K562 (cell line): ENCODE measurements around the gene OTULIN. TPM values are rescaled to one million over a fixed set of nuclear protein-coding genes. Genes with fewer than 3 reads are reported as not detected.

Experiments
- CHD2 ChIP-seq: IDR thresholded peaks from 2 replicates; pipeline ENCODE4 v1.6.1; 2011; ENCODE audit warnings: low read depth, low read length
- FOXP1 ChIP-seq: sonication (generic); formaldehyde crosslinking; IDR thresholded peaks from 2 replicates; pipeline ENCODE4 v1.8.0; 2022; ENCODE audit warnings: mild to moderate bottlenecking, missing genetic modification reagents
- PML ChIP-seq: IDR thresholded peaks from 2 replicates; pipeline ENCODE4 v1.6.1; 2012; ENCODE audit warnings: low read length, inconsistent platforms
- SAP30 ChIP-seq: fragments of 200-600 bp; sonication (generic); IDR thresholded peaks from 2 replicates; pipeline ENCODE4 v1.6.1; 2012; ENCODE audit warnings: borderline replicate concordance, low read depth, mild to moderate bottlenecking, moderate library complexity, low read length, control low read depth, inconsistent platforms; ENCODE audit not compliant: insufficient read depth, poor library complexity, severe bottlenecking
- TAF15 ChIP-seq: fragments of 200-400 bp; formaldehyde crosslinking; IDR thresholded peaks from 2 replicates; pipeline ENCODE4 v1.6.1; 2017; ENCODE audit warnings: mild to moderate bottlenecking, low read depth, low read length, moderate library complexity
- TEAD4 ChIP-seq, 2 experiments: sonication (generic) in 1 of 2; formaldehyde crosslinking in 1 of 2; IDR thresholded peaks; 2 replicates each; pipeline versions ENCODE4 v1.6.1 to v1.8.0; 2012 to 2022; ENCODE audit warnings: borderline replicate concordance in 1 of 2, inconsistent platforms in 1 of 2, low read length in 1 of 2, mild to moderate bottlenecking in 1 of 2, missing genetic modification reagents in 1 of 2
- TOE1 ChIP-seq, 2 experiments: fragments of 450-650 bp in 1 of 2; sonication (generic) in 1 of 2; formaldehyde crosslinking in 1 of 2; IDR thresholded peaks; 2 replicates each; pipeline versions ENCODE4 v1.7.1 to v1.8.0; 2016 to 2022; ENCODE audit warnings: borderline replicate concordance in 2 of 2, mild to moderate bottlenecking in 2 of 2, antibody characterized with exemption in 1 of 2, inconsistent platforms in 1 of 2, low read depth in 1 of 2, missing genetic modification reagents in 1 of 2, moderate library complexity in 1 of 2
- U2AF1 ChIP-seq: fragments of 200-400 bp; formaldehyde crosslinking; optimal IDR thresholded peaks from 2 replicates; pipeline ENCODE3; 2017; ENCODE audit warnings: mild to moderate bottlenecking, low read depth, low read length, moderate library complexity
- ZFP30 ChIP-seq: fragments of 250-450 bp; sonication (Bioruptor Pico); IDR thresholded peaks from 2 replicates; pipeline ENCODE4 v1.8.0; 2022; ENCODE audit warnings: moderate library complexity, mild to moderate bottlenecking, inconsistent platforms, borderline replicate concordance
- polyA plus RNA-seq, 8 experiments: library from polyadenylated mRNA; depleted of rRNA in 4 of 8; stranded (reverse) in 5 of 8; unstranded in 3 of 8; fragments of >200 nt; fragmentation: Nextera tagmentation in 2 of 8; fragmentation: Illumina TruSeq in 1 of 8; extraction: Ambion mirVana in 2 of 8; extraction: Trizol in 1 of 8; gene quantifications; 2 replicates each; pipeline versions ENCODE4 v1.2.1 to v1.2.3, GENCODE V29; 2011 to 2014; ENCODE audit warnings: inconsistent platforms in 1 of 8, missing spikeins in 1 of 8
- total RNA-seq, 7 experiments: library from RNA; depleted of rRNA in 6 of 7; stranded (reverse); fragments of >200 nt in 6 of 7; fragmentation: Illumina TruSeq in 2 of 7; extraction: Trizol in 2 of 7; gene quantifications; 2 replicates each; pipeline versions ENCODE4 v1.2.1 to v1.2.3, GENCODE V29; 2011 to 2021; ENCODE audit warnings: low replicate concordance in 1 of 7
- TF ChIP-seq, protein P1 (sequence below): fragments of 200-600 bp; sonication (generic); IDR thresholded peaks from one replicate; pipeline ENCODE4 v1.6.1; 2012; ENCODE audit warnings: mild to moderate bottlenecking, low read depth, low read length, inconsistent platforms
- TF ChIP-seq, protein P2 (sequence below): fragments of 450-650 bp; formaldehyde crosslinking; IDR thresholded peaks from 2 replicates; pipeline ENCODE4 v1.4.0; 2022; ENCODE audit warnings: missing genetic modification characterization

The OTULIN gene
- total and polyA plus RNA-seq, 9 of the 15 experiments (the other 6 are each of a cell fraction or from before 2014, with no cell fraction given) = 3.3 to 33.6 (median 20.1) TPM

DNA sequence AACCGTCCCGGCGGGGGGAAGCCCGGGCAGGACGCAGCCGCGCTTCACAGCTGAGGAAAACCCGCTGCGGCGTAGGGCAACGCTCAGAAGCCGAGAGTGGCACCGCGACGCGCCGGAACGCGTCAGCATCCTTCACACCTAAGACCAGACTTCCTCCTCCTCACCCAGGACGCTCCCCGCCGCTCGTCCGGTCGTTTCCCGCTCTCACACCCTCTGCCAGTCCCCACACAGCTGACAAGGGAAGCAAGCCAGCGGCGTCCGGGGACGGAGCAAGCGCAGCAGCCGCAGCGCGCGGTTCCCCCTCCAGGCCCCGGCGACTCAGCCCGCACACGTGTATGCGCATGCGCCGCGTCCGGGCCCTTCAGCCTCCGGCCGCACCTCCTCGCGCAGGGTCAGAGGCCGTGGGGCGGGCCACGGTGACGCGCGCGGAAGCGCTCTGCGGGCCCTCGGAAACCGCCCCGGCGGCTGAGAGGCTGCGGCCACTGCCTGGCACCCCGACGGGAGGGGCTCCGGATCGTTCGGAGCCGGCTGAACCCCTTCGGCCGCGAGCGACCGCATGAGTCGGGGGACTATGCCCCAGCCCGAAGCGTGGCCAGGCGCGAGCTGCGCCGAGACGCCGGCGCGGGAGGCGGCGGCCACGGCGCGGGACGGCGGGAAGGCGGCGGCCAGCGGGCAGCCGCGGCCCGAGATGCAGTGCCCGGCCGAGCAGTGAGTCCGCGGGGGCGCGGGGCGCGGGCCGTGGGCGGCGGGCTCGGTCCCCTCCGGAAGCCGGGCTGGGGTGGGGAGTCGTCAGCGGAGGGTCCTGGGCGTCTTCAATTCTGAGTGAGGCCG lies at the start of gene OTULIN (continued):
- TF ChIP-seq SAP30 = peak; percentile 64
- no peak for TF ChIP-seq TAF15
- TF ChIP-seq CHD2 = no peak
- no peak for TF ChIP-seq U2AF1
- TF ChIP-seq ZFP30 (CRISPR knock-in tag) = no peak
- no peak for TF ChIP-seq TOE1 (IDR thresholded peaks at IDR 0.05; ENCODE audit: borderline replicate concordance)
- no peak for TF ChIP-seq TOE1 (CRISPR knock-in tag; IDR thresholded peaks at IDR 0.05; ENCODE audit: borderline replicate concordance, low read depth)
- TF ChIP-seq, protein P1, sequence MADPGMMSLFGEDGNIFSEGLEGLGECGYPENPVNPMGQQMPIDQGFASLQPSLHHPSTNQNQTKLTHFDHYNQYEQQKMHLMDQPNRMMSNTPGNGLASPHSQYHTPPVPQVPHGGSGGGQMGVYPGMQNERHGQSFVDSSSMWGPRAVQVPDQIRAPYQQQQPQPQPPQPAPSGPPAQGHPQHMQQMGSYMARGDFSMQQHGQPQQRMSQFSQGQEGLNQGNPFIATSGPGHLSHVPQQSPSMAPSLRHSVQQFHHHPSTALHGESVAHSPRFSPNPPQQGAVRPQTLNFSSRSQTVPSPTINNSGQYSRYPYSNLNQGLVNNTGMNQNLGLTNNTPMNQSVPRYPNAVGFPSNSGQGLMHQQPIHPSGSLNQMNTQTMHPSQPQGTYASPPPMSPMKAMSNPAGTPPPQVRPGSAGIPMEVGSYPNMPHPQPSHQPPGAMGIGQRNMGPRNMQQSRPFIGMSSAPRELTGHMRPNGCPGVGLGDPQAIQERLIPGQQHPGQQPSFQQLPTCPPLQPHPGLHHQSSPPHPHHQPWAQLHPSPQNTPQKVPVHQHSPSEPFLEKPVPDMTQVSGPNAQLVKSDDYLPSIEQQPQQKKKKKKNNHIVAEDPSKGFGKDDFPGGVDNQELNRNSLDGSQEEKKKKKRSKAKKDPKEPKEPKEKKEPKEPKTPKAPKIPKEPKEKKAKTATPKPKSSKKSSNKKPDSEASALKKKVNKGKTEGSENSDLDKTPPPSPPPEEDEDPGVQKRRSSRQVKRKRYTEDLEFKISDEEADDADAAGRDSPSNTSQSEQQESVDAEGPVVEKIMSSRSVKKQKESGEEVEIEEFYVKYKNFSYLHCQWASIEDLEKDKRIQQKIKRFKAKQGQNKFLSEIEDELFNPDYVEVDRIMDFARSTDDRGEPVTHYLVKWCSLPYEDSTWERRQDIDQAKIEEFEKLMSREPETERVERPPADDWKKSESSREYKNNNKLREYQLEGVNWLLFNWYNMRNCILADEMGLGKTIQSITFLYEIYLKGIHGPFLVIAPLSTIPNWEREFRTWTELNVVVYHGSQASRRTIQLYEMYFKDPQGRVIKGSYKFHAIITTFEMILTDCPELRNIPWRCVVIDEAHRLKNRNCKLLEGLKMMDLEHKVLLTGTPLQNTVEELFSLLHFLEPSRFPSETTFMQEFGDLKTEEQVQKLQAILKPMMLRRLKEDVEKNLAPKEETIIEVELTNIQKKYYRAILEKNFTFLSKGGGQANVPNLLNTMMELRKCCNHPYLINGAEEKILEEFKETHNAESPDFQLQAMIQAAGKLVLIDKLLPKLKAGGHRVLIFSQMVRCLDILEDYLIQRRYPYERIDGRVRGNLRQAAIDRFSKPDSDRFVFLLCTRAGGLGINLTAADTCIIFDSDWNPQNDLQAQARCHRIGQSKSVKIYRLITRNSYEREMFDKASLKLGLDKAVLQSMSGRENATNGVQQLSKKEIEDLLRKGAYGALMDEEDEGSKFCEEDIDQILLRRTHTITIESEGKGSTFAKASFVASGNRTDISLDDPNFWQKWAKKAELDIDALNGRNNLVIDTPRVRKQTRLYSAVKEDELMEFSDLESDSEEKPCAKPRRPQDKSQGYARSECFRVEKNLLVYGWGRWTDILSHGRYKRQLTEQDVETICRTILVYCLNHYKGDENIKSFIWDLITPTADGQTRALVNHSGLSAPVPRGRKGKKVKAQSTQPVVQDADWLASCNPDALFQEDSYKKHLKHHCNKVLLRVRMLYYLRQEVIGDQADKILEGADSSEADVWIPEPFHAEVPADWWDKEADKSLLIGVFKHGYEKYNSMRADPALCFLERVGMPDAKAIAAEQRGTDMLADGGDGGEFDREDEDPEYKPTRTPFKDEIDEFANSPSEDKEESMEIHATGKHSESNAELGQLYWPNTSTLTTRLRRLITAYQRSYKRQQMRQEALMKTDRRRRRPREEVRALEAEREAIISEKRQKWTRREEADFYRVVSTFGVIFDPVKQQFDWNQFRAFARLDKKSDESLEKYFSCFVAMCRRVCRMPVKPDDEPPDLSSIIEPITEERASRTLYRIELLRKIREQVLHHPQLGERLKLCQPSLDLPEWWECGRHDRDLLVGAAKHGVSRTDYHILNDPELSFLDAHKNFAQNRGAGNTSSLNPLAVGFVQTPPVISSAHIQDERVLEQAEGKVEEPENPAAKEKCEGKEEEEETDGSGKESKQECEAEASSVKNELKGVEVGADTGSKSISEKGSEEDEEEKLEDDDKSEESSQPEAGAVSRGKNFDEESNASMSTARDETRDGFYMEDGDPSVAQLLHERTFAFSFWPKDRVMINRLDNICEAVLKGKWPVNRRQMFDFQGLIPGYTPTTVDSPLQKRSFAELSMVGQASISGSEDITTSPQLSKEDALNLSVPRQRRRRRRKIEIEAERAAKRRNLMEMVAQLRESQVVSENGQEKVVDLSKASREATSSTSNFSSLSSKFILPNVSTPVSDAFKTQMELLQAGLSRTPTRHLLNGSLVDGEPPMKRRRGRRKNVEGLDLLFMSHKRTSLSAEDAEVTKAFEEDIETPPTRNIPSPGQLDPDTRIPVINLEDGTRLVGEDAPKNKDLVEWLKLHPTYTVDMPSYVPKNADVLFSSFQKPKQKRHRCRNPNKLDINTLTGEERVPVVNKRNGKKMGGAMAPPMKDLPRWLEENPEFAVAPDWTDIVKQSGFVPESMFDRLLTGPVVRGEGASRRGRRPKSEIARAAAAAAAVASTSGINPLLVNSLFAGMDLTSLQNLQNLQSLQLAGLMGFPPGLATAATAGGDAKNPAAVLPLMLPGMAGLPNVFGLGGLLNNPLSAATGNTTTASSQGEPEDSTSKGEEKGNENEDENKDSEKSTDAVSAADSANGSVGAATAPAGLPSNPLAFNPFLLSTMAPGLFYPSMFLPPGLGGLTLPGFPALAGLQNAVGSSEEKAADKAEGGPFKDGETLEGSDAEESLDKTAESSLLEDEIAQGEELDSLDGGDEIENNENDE = no peak
- no peak for TF ChIP-seq TEAD4 (IDR thresholded peaks at IDR 0.05; ENCODE audit: low read length)
- no peak for TF ChIP-seq TEAD4 (CRISPR knock-in tag; IDR thresholded peaks at IDR 0.05; ENCODE audit: borderline replicate concordance)
- peak; percentile 73 for TF ChIP-seq PML
- TF ChIP-seq FOXP1 (CRISPR knock-in tag) = peak; percentile 36; the same call in 1 of the 2 replicates
- TF ChIP-seq, protein P2, sequence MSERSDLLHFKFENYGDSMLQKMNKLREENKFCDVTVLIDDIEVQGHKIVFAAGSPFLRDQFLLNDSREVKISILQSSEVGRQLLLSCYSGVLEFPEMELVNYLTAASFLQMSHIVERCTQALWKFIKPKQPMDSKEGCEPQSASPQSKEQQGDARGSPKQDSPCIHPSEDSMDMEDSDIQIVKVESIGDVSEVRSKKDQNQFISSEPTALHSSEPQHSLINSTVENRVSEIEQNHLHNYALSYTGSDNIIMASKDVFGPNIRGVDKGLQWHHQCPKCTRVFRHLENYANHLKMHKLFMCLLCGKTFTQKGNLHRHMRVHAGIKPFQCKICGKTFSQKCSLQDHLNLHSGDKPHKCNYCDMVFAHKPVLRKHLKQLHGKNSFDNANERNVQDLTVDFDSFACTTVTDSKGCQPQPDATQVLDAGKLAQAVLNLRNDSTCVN (CRISPR knock-in tag) = no peak
